NCI-H1417 treated with DMSO at 0.1 percent for 48 hours (cell line): ENCODE results near the gene STAC.
"Not testable (repeated sequence)": the region's sequence is repeated elsewhere in the genome, so short reads cannot be mapped to it uniquely, and the experiment has no call there.

ENCODE experiments used
- DNase-seq: peaks from one replicate; lab custom pipeline; 2025; lab: John Stamatoyannopoulos, UW

The STAC gene

DNA sequence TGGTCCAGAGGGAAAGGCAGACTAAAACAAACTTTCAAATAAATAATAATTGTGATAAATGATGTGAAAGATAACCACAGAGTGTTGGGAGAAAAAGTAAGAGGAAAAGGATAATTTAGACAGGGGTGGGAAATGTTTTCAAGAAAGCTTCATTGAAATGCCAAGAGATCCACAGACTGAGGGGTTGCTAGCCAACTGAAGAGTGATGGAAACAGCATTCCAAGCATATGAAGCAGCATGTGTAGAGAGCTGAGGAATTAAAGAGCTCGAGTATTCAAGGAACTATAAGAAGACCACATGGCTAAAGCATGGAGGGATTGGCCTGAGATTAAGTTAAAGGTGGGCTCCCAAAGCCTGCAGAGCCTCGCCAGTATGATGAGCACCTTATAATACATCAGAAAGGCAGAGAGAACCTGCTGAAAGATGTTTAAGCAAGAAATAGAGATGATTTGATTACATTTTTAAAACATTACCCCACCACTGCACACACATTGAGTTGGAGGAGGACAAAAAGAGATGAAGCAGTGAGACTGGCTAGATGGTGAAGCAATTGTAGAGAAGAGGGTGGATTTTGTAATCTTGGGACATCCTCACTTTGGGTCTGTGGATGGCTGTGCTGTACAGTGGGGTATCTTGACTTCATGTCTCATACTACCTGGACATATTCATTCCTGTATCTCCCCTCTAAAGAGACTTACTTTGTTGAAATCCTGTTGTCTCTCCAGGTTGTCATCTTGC, 100.8 kb downstream of the STAC start:
- DNase-seq, result no peak

- no peak for DNase-seq
These were observed 102.0 kb downstream of the STAC start for GRCh38 chr3:36482256-36482655.

DNA sequence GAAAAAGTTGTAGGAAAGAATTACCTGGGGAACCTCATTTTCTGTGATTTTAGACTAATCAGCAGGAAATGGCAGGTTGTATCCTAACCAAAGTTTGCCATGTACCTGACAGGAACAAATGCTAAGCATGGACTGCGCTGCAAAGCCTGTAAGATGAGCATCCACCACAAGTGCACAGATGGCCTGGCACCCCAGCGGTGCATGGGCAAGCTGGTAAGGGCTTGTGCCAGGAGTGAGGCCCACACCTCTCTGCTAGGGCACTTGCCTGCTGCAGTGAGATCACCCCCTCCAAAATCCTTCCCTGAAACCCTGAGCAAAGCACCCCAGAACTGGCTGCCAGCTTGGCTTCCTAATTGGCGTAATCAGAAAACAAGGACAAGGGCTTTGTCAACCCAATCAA, 102.6 kb downstream of the STAC start:
- no peak for DNase-seq

GRCh38 chr3:36483709-36484108, 103.4 kb downstream of the STAC start:
- no peak for DNase-seq

- DNase-seq, result no peak
These were observed 104.1 kb downstream of the STAC start for GRCh38 chr3:36484386-36484785.

- no peak for DNase-seq
These were observed 105.9 kb downstream of the STAC start for GRCh38 chr3:36486009-36486795.

- no peak for DNase-seq
These were observed 107.3 kb downstream of the STAC start for GRCh38 chr3:36487616-36488015.

GRCh38 chr3:36488077-36488789, 107.9 kb downstream of the STAC start:
- DNase-seq, result no peak

DNA sequence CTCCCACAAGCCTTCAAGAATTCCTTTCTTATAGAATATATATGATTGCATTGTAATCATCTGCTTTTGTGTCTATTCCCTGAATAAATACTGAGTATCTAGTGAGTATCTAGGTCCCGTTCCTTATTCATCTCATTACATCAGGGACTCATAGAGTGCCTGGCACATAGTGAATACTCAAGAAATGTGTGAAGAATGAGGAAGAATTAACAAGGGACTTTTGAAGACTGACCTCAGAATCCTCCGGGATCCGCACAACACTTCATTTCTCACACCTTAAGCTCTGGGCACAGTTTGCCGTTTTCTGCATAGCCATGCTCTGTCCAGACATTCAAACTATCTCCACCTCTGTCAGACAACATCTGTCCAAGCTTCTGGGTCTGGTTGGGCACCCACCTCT, 108.8 kb downstream of the STAC start:
- no peak for DNase-seq

GRCh38 chr3:36489679-36490425, 109.5 kb downstream of the STAC start:
- no peak for DNase-seq

GRCh38 chr3:36493051-36493450, 112.7 kb downstream of the STAC start:
- no peak for DNase-seq

DNA sequence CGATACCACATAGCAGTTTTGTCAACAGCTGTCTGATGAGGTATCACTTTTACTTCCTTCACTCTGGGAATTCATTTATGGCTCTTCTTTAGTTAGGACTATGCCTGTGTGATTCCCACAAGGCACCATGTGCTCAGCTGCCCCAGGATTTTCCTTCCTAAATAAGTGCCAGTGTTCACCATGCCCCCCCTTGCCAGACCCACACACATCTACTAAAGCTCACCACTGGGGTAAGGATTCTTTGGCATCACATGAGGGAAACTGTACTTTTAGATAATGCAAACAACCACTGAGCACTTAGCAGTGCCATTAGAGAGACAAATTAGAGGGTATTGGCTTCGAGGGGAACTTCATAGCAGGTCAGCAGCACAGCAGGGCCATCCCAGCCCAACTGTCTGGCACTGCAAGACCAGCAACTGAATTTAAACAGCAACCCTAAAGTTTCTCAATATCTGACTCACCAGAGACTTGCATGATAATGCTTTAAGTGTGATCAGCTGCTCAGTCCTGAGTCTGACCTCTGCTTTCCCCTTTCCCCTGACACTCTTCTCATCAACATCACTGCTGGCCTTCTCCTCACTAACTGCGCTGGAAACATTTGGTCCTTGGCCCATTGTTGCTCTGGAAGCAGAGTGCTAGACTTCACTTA, 114.3 kb downstream of the STAC start:
- DNase-seq, result no peak

DNA sequence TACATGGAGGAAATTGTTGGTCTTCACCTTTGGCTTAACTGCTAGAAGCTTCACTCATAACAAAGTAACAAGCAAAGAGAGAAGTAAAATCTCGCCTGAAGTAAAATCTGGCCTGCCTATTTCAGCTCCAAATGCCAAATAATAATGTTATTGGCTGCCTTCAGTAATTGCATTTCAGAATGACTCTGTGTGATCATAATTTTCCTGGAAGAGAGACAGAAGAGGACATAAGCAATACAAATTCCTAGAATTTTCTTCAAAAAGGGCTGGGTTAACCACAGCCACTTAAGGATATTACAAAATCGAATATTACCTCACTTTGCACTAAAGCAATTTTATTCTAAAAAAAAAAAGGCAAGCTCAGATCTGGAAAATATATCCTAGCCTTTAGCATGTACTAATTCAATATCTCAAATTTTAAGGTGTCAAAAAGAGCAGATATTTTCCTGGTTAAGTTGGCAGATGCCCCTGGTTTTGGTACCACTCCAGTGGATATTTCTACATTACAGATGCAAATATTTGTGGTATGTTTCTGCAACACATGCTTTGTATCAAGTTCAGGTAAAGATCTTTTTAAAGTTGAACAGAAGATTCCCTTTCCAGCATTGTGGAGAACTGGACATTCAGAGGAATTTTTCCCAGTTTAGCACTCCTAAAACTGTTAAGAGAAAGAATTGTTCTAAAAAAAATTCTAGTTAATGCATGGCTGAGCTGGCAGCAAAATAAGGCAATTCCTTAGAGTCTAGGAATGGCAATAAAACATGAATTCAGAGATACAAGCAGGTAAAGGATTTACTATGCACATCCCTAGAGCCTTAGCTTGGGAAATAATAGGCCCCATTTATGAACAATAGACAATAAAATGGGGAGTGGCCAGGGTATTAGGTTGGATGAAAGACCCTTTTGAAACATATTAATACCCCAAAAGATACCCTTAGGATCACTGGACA, 116.7 kb downstream of the STAC start:
- no peak for DNase-seq

DNA sequence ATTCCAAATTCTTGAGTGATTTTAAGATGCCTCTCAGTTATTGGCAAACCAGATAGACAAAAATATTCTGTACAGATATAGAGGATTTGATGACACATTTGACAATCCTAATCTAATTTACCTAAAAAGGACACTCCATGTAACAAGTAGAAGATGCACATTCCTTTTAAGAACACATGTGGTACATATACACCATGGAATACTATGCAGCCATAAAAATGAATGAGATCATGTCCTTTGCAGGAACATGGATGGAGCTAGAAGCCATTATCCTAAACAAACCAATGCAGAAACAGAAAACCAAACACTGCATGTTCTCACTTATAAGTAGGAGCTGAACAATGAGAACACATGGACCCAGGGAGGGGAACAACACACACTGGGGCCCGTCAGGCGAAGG, 119.7 kb downstream of the STAC start:
- DNase-seq, result not testable (repeated sequence)

DNA sequence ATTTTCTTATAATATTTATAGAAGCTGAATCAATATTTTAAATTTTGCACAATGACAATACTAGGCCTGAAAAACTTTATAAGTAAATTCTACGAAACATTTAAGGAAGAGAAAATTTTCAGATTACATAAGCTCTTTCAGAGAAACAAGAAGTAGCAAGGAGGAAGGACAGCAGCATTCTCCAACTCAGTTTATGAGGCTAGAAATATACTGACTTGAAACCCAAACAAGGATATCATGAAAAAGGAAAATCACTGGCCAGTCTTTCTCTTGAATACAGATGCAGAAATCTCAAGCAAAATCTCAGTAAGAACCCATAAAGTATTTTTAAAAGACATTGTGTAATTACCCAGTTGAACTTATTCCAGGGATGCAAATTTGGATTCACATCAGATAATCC, 121.3 kb downstream of the STAC start:
- DNase-seq, result no peak

GRCh38 chr3:36505393-36505792, 125.1 kb downstream of the STAC start:
- no peak for DNase-seq

GRCh38 chr3:36511791-36512486, 131.6 kb downstream of the STAC start:
- DNase-seq, result no peak

DNA sequence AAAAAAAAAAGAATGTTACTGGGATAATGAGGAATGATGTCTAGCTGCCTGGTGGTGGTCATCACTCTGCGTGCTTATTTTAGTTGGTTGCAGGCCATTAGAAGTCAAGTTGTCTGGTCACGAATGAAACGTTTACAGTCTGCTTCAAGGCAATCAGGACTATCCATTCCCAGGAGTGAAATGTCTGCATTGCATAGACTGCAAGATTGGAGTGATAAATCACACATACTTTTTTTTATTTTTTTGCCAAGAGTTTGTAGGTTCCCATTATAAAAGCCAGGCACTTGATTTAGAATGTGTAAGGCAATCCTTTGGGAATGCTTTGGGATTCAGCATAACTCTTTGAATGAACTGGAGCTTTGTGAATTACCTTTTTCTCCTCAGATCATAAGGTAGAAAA, 132.3 kb downstream of the STAC start:
- no peak for DNase-seq

DNA sequence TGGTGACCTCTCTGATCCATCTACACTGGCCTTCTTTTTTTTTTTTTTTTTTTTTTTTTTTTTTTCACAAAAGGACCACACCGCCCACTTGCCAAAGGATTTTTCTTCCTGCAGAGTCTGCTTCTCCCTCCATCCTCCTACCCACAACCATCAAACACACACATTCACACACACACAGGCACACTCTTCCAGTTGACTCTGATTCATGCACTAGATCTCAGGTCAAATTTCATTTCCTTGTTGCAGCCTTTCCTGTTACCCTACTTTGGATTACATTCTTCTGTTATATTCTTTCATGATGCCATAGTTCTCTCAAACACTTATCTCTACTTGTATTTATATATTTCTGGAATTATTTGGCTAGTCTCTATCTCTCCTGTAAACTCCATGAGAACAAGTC, 133.9 kb downstream of the STAC start:
- DNase-seq, result no peak

- no peak for DNase-seq
These were observed 139.4 kb downstream of the STAC start for GRCh38 chr3:36519682-36520081.
